DND-41 (cell line): Measurements from ENCODE around the gene NOC4L.

Experiments
- ATAC-seq: fragments of 200-7000 bp; cut with Tn5 transposase; 3 replicates; pipeline ENCODE4 v1.9.1; 2021; ENCODE audit warnings: low read depth; ENCODE audit not compliant: insufficient read depth
- DNase-seq: peaks from one replicate; pipeline ENCODE4 v3.0.0-alpha.2; 2020
- H2AFZ ChIP-seq: 2 replicates; pipeline ENCODE4 v1.6.0; 2012; ENCODE audit warnings: low read depth, low read length
- H3K27ac ChIP-seq: 2 replicates; pipeline ENCODE4 v1.5.1; 2012; ENCODE audit warnings: low read length, inconsistent platforms
- H3K27me3 ChIP-seq: fragments of 200-600 bp; sonication (generic); 2 replicates; pipeline ENCODE4 v1.6.0; 2012; ENCODE audit warnings: low read length, mild to moderate bottlenecking, inconsistent platforms; ENCODE audit not compliant: insufficient read depth, poor library complexity
- H3K36me3 ChIP-seq: 2 replicates; pipeline ENCODE4 v1.5.1; 2012; ENCODE audit warnings: low read length, inconsistent platforms; ENCODE audit not compliant: insufficient read depth
- H3K4me1 ChIP-seq: 2 replicates; pipeline ENCODE4 v1.5.1; 2012; ENCODE audit warnings: mild to moderate bottlenecking, low read length; ENCODE audit not compliant: insufficient read depth
- H3K4me2 ChIP-seq: 2 replicates; pipeline ENCODE4 v1.6.0; 2012; ENCODE audit warnings: mild to moderate bottlenecking, moderate library complexity, low read length, inconsistent platforms; ENCODE audit not compliant: insufficient read depth
- H3K4me3 ChIP-seq, 2 experiments: fragments of 200-600 bp in 1 of 2; shearing (Covaris generic) in 1 of 2; 2 replicates each; pipeline ENCODE4 v1.5.1; 2012 to 2016; ENCODE audit warnings: inconsistent platforms in 2 of 2, low read length in 2 of 2, mild to moderate bottlenecking in 2 of 2, low read depth in 1 of 2, moderate library complexity in 1 of 2
- H3K79me2 ChIP-seq: 2 replicates; pipeline ENCODE4 v1.6.0; 2012; ENCODE audit warnings: low read length, inconsistent platforms; ENCODE audit not compliant: insufficient read depth
- H3K9ac ChIP-seq: 2 replicates; pipeline ENCODE4 v1.6.0; 2012; ENCODE audit warnings: low read depth, mild to moderate bottlenecking, inconsistent platforms, low read length, moderate library complexity
- H3K9me3 ChIP-seq: 2 replicates; pipeline ENCODE4 v1.5.1; 2012; ENCODE audit warnings: low read length, moderate library complexity, mild to moderate bottlenecking, inconsistent platforms; ENCODE audit not compliant: insufficient read depth, severe bottlenecking
- H4K20me1 ChIP-seq: 2 replicates; pipeline ENCODE4 v1.6.0; 2012; ENCODE audit warnings: low read length; ENCODE audit not compliant: insufficient read depth
- CTCF ChIP-seq: IDR thresholded peaks from 2 replicates; pipeline ENCODE4 v1.5.1; 2012; ENCODE audit warnings: borderline replicate concordance, low read length, moderate library complexity, mild to moderate bottlenecking; ENCODE audit not compliant: poor library complexity, severe bottlenecking; ENCODE audit errors: extremely low read depth
- EZH2 ChIP-seq: IDR thresholded peaks from 3 replicates; pipeline ENCODE4 v1.6.1; 2012; ENCODE audit warnings: borderline replicate concordance, low read depth, mild to moderate bottlenecking, moderate library complexity, low read length, inconsistent platforms; ENCODE audit not compliant: severe bottlenecking

NOC4L gene

GRCh38 chr12:132180648-132181546 lies 36.6 kb downstream of the NOC4L start:
- ATAC-seq (no peak), DNase-seq (no peak)
- no peak overlapping the region for H2AFZ ChIP-seq
- H3K9ac ChIP-seq: no peak overlapping the region
- H3K27ac ChIP-seq: no peak overlapping the region
- H3K4me1 ChIP-seq: peaks cover 14% of the 10 kb centered on the region
- TF ChIP-seq CTCF (no peak), EZH2 (no peak)
- no peaks in the 10 kb centered on the region for H3K79me2 ChIP-seq
- H3K36me3 ChIP-seq: no peaks in the 10 kb centered on the region
- peaks cover 5% of the 10 kb centered on the region for H3K27me3 ChIP-seq
- no peaks in the 10 kb centered on the region for H4K20me1 ChIP-seq
- H3K4me3 ChIP-seq: no peak overlapping the region
- no peak overlapping the region for H3K4me2 ChIP-seq
- H3K9me3 ChIP-seq: no peaks in the 10 kb centered on the region

- H3K4me1 ChIP-seq: peaks cover 14% of the 10 kb centered on the region
- no peak overlapping the region for H3K4me2 ChIP-seq
- no peak overlapping the region for H3K27ac ChIP-seq
- H3K36me3 ChIP-seq: no peaks in the 10 kb centered on the region
- no peaks in the 10 kb centered on the region for H3K79me2 ChIP-seq
- no peak overlapping the region for H2AFZ ChIP-seq
- ATAC-seq (no peak), DNase-seq (no peak)
- peaks cover 12% of the 10 kb centered on the region for H3K27me3 ChIP-seq
- no peaks in the 10 kb centered on the region for H3K9me3 ChIP-seq
- no peak overlapping the region for H3K9ac ChIP-seq
- TF ChIP-seq EZH2 (no peak), CTCF (no peak)
- H4K20me1 ChIP-seq: no peaks in the 10 kb centered on the region
- H3K4me3 ChIP-seq: no peak overlapping the region
These were observed 37.4 kb downstream of the NOC4L start for GRCh38 chr12:132181570-132182200.

GRCh38 chr12:132182206-132182710 lies 38.0 kb downstream of the NOC4L start:
- Histone ChIP-seq H4K20me1 (no peaks in the 10 kb centered on the region), H3K9ac (no peak overlapping the region), H3K4me3 (no peak overlapping the region), H3K36me3 (no peaks in the 10 kb centered on the region), H3K79me2 (no peaks in the 10 kb centered on the region), H3K4me1 (peaks cover 14% of the 10 kb centered on the region), H3K27ac (no peak overlapping the region), H3K9me3 (no peaks in the 10 kb centered on the region), H3K27me3 (peaks cover 16% of the 10 kb centered on the region), H2AFZ (no peak overlapping the region), H3K4me2 (no peak overlapping the region)
- DNase-seq (no peak), ATAC-seq (no peak)
- no peak for TF ChIP-seq CTCF
- no peak for TF ChIP-seq EZH2
